SK-N-MC (cell line): ENCODE measurements around the gene RSPO1.

Experiments
- EZH2 ChIP-seq: fragments of 200-600 bp; sonication (generic); IDR thresholded peaks from one replicate; pipeline ENCODE4 v1.6.1; 2017; ENCODE audit warnings: antibody characterized with exemption
- FOXP2 ChIP-seq: optimal IDR thresholded peaks from 2 replicates; pipeline ENCODE3; 2011; ENCODE audit warnings: mild to moderate bottlenecking, moderate library complexity; ENCODE audit not compliant: insufficient read depth; ENCODE audit errors: extremely low read length, control extremely low read depth
- POLR2AphosphoS5 ChIP-seq: IDR thresholded peaks from 2 replicates; pipeline ENCODE4 v1.6.1; 2012; ENCODE audit warnings: mild to moderate bottlenecking, low read depth, low read length, borderline replicate concordance

DNA sequence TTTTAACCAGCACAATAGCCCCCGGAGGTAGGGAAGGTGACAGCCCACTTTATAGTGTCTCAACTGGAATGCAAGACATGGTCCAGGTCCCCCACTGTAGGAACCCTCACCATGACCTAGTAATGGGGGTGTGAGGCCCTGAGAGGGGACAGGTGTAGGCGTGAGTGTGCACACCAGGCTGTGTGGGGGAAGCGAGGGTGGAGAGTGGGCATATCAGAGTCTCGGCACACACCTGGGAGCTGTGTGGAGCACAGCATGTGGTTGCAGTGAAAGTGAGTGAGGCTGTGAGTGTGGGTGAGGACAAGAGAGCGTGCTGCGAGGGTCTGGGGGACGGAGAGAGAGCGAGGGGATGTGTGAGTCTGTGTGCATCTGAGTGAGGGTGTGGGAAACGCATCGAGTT is 17.1 kb upstream of the RSPO1 start:
- TF ChIP-seq EZH2 (no peak), POLR2AphosphoS5 (no peak), FOXP2 (no peak)
